ENCODE measurements around the gene LSS.

The LSS gene

GRCh38 chr21:46165098-46165497 lies 63.5 kb downstream of the LSS start:
- DNase-seq = no peak

- no peak for DNase-seq
These were observed 65.2 kb downstream of the LSS start for GRCh38 chr21:46163380-46163779.

- DNase-seq = no peak
These were observed 66.7 kb downstream of the LSS start for GRCh38 chr21:46161633-46162592.

- no peak for DNase-seq
These were observed 67.5 kb downstream of the LSS start for GRCh38 chr21:46160907-46161632.

GRCh38 chr21:46160657-46160906 lies 68.0 kb downstream of the LSS start:
- no peak for DNase-seq

- no peak for DNase-seq
These were observed 68.5 kb downstream of the LSS start for GRCh38 chr21:46159841-46160656.

- DNase-seq = no peak
These were observed 69.2 kb downstream of the LSS start for GRCh38 chr21:46159390-46159789.

GRCh38 chr21:46158666-46159300 lies 69.8 kb downstream of the LSS start:
- DNase-seq = no peak

- DNase-seq = no peak
These were observed 70.6 kb downstream of the LSS start for GRCh38 chr21:46157987-46158451.

GRCh38 chr21:46157396-46157986 lies 71.1 kb downstream of the LSS start:
- no peak for DNase-seq

- DNase-seq = no peak
These were observed 71.9 kb downstream of the LSS start for GRCh38 chr21:46156678-46157077.

GRCh38 chr21:46156378-46156645 lies 72.3 kb downstream of the LSS start:
- DNase-seq = no peak

GRCh38 chr21:46155514-46156377 lies 72.8 kb downstream of the LSS start, which contains the start of gene FTCD:
TSS of gene FTCD (minus strand) at chr21:46155579. CDS start at chr21:46155523, 56 bp downstream.
- no peak for DNase-seq

GRCh38 chr21:46154955-46155513 lies 73.5 kb downstream of the LSS start:
- DNase-seq = no peak

- DNase-seq = no peak
These were observed 74.2 kb downstream of the LSS start for GRCh38 chr21:46154155-46154954.

- DNase-seq = peak; percentile 20
These were observed 75.1 kb downstream of the LSS start for GRCh38 chr21:46153247-46154154.

- no peak for DNase-seq
These were observed 75.7 kb downstream of the LSS start for GRCh38 chr21:46152927-46153246.

- DNase-seq = no peak
These were observed 76.3 kb downstream of the LSS start for GRCh38 chr21:46151989-46152926.

All from EL (cell line).